COLO829 (cell line): Measurements from ENCODE around the gene PLXDC1.
"Not testable (repeated sequence)": the region's sequence is repeated elsewhere in the genome, so short reads cannot be mapped to it uniquely, and the experiment has no call there.

Experiments
- DNase-seq: peaks from one replicate; pipeline ENCODE4 v3.0.0; 2012; ENCODE audit warnings: low spot score

Gene PLXDC1

DNA sequence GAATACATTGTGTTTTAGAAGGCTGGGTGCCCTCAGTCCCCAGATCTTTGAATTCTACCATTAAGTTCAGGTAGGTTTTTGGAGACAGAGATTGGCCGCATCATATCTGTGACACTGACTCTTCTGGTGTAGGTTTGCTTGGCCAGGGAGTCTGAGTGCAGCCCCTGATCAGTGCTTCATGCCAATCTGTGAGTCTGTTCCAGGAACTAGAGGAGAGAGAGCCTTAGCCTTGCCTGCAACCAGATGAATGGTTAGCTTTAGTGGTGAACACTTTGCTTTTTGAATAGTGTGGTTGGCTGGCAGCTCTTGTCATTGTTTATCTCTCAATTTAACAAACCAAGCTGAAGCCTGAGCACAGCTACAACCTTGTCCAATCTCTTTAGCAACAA, 87.8 kb downstream of the PLXDC1 start:
- DNase-seq, result no peak

DNA sequence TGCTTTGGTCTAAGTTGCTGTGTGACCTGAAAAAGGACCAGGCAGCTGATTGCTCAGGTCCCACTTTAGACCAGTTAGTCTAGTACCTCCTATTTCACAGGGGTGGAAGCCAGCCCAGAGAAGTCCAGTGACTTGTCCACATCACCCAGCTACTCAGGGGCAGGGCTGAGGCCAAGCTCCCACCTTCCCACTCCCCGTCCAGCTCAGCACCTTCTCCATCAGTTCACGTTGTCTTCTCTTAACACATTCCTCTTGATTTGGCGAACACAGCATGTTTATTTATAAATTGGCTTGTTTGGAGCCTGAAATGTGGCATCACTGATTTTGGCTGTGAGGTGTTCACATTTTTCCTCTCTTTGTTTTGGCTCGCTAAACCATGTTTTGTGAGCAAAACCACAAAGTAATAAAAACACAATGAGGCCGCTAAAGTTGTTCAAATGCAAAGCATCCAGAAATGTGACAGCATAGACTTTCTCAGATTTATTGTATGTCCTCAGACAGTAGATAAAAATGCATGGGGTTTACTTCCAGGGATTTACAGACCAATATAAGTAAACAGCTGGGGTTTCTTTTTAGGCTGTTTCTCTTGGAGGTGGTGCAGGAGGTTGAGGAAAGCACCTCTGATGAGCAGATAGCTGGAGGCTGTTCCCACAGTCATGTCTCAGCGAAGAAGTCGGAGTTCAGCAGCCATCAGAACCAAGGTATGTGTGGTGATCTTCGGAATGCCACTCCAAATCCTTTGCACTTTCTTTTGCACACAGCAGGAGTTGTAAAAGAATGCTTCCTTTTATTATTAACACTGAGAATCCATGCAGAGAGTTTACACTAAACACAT, 88.4 kb downstream of the PLXDC1 start:
- DNase-seq, result no peak

DNA sequence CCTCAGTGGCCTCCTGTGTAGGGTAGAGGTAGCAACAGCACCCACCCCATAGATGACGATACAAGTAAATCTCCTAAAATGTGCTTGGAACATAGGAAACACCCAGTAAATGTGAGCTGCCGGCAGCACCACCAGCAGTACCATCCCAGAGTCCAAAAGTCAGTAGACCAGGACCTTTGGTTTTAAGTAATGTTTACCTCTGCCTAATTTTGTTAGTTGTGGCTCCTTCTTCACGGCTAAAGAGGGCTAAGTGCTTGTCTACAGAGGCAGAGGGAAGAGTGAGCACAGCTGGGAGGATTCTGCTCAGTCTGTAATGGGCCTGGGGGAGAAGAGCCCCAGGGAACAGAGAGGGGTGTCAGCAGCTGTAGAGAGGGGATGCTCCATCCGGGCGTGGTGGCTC, 92.9 kb downstream of the PLXDC1 start:
- DNase-seq, result no peak

DNA sequence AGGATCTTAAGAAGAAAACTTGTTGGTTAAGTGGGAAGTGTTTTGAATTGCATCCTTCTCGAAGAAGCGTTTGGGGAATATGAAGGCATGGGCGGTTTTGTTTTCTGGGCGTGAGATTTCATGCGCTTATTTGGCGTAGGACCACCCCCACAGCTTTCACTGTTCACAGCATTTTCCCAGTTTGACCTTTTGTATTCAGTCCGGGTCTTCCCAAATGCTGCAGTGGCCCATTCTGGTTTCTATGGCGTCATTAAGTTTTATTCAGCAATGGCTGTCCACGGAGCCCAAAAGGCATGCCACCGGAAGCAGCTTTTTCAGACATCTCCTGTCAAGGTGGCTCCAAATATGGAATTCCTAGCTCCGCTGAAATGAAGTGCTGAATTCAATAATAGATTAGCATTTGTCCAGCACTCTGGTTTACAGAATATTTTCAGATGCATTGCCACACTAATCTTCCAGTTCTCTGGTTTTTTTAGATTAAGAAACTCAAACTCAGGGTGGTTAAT, 93.7 kb downstream of the PLXDC1 start:
- no peak for DNase-seq

DNA sequence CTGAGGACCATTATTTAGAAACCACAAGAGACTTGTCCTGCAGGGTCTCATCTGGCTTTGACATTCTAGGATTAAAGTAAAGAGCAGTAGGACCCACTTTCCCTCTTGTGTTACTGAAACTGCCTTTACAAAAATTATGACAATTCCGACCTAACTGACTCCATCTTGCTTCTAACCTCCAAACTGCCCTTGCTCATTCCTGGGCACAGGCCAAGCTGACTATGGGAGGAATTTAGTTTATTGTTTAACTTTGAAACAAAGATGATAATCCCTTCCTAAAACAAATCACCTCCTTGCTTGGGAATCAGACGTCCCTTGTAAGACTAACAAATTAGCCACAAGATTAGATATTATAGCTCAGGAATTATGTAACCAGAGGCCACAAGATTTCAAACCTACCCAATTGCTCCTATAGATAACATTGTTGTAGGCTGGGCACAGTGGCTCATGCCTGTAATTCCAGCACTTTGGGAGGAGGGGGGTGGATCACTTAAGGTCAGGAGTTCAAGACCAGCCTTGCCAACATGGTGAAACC, 97.3 kb downstream of the PLXDC1 start:
- DNase-seq, result no peak

DNA sequence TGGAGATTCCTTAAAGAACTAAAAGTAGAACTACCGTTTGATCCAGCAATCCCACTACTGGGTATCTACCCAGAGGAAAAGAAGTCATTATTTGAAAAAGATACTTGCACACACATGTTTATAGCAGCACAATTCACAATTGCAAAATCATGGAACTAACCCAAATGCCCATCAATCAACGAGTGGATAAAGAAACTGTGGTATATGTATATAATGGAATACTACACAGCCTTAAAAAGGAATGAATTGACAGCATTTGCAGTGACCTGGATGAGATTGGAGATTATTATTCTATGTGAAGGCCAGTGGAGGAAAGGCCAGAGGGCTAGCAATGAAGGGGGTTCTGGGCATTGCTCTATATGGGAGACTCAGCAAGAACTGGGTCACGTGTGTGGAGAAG, 99.0 kb downstream of the PLXDC1 start:
- not testable (repeated sequence) for DNase-seq

DNA sequence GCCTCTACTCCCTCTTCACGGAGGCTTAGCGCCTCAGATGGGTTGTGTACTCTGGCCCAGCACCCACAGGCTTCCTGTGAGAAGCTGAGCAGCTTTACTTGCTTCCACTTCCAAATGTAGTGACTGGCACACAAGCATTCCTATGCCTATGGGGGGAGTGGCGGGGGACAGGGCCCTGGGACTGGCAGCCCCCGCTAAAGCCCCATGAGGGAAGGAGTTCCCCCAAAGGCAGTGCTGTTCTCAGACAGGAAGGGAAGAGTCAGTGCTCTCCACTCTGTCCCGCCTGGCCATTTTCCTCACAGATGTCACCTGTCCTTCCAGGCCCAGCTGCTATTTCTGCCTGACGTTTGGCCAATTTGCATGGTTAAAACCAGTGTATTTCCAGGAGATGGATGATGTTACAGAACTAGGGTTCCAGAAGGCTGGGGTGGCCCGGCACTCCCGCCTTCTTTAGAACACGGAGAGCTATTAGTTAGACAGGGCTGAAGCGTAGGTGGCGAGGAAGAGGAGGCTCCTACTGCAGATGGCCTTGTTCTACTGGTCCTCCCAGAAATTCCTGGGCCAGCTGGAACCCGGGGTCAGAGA, 100.3 kb downstream of the PLXDC1 start:
- DNase-seq, result no peak

DNA sequence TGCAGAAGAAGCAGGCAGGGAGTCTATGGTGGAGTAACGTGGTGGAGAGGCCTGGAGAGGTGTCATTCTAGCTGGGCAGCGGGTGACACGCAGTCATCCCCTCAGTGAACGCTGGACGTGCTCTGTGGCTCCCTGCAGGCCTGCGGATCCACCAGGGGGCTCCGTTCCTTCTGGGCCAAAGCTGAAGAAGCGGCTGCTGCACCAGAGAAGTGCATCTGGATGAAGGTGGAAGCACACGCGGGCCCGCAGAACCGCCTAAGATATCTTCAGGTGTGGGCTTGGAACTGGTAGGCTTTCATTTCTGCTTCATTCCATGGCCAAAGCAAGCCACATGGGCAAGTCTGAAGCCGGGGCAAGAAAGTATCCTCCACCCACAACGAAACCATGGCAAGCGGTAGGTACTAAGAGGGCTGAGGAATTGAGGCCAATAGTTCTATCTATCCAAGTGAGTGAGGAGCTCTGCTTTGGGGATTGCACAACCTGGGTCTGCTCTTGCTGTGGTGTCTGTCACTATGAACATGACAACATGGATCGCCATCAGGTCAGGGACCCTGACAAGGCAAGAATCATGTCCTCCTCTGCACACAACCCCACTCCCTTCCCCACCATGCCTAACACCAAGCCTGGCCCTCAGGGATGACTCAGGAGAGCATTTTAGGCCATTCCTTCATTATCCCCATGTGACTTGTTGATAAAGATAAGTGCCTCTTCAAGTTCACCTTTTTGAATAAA, 105.3 kb downstream of the PLXDC1 start:
- no peak for DNase-seq

DNA sequence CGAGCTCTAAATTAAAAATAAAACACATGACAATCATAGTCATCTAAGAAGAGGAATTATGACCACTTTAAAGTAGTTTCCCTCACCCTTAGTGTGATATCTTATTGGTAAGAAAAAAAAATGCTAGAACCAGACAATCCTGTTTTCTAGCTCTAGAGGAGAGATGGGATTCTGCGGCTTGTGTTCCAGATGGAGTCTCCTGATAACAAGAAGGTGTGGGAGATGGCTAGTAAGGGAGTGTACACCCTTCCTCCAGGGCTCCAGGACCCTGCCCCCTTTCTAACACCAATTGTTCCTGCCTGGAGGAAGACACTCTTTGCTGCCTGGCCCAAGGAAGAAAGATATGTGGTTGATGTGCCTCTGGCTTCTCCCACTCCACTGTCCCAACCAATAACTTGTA, 115.4 kb downstream of the PLXDC1 start:
- no peak for DNase-seq

DNA sequence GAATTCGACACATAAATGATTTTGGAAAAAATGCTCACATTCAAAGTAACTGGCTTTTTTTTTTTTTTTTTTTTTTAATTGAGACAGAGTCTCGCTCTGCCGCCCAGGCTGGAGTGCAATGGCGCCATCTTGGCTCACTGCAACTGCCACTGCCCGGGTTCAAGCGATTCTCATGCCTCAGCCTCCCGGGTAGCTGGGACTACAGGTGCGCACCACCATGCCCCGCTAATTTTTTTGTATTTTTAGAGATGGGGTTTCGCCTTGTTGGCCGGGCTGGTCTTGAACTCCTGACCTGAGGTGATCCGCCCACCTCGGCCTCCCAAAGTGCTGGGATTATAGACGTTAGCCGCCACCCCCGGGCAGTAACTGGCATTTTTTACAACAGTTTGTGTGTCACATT, 115.9 kb downstream of the PLXDC1 start:
- DNase-seq, result not testable (repeated sequence)

DNA sequence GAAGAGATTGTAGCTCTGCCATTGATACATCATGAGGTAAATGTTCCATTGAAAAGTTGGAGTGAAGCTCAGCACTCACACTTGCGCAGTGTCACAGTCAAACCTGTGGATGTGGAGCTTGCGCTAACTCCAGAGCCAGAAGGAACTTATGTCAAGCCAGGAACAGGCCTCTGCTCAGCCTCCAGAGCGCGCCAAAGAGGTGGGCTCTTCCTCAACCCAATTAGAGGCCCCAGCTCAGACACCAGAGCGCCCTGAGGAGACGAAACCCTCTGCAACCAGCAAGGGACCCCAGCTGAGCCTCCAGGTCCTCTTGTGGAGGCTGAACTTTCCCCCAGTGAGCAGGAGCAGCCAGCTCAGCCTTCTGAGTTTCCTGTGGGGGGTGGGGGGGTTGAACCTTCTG, 122.7 kb downstream of the PLXDC1 start:
- no peak for DNase-seq

DNA sequence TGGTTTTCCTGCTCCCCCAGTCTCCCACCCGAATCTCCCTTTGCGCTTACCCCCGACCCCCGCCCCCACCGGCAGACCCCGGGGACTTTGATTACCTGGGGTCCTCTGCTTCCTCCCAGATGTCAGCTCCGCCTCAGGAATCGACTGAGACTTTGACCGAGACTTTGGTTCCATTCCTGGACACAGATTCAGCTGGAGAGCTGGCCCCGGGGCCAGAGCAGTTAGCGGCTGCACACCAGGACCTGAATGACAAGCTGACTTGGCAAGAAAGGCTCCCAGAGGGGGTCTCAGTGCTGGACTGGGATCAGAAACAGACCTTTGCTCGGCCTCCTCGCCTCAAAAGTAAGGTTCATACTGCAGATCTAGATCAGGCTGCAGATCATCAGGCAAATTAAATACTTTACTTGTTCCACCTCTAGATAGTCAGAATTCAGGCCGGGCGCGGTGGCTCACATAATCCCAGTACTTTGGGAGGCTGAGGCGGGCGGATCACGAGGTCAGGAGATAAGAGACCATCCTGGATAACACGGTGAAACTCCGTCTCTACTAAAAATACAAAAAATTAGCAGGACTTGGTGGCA, 123.9 kb downstream of the PLXDC1 start:
- DNase-seq, result no peak

DNA sequence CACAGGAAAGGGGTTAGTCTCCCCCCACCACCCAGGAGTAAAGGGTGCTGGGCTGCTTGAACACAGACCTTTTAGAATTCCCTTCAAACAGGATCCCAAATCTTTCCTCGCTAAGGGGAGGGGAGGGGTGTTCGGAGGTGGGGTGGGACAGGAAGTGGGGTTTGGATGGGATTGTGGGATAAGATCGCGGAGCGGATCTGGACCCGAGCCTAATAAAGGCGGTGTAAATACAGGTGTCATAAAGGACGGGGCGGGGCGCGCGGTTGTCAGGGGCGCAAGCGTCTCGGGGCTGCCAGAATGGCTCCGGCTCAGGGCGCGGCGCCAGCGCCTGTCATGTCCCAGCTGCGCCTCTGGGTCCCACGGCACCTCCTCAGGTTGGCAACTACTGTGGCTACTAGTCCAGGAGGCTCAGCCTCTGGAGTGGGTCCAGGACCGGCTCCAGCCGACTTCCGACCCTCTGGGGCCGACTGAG, 124.4 kb downstream of the PLXDC1 start:
- no peak for DNase-seq

DNA sequence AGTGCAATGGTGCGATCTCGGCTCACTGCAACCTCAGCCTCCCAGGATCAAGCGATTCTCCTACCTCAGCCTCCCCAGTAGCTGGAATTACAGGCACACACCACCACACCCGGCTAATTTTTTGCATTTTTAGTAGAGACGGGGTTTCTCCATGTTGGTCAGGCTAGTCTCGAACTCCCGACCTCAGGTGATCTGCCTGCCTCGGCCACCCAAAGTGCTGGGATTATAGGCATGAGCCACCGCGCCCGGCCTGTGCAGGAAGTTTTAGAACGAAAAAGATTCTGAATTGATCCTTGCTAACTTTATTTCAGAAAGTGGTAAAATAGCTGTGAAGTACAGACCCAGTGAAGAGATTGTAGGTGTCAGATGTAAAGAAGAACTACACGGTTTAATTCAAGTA, 125.1 kb downstream of the PLXDC1 start:
- DNase-seq, result not testable (repeated sequence)

DNA sequence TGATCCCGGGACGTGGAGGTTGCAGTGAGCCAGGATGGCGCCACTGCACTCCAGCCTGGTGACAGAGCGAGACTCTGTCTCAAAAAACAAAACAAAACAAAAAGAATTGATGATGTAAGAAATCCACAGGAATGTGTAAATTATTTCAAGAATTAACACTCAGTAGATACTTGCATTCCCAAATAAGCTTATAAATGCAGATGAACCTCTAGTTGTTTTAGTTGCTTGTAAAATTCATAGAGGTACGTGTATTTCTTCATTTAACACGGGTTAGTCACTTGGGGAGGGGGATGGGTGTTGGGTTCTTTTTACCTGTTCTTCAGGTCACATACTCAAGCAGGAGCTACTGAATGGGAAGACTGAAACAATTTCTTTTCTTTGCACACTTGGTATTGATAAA, 128.5 kb downstream of the PLXDC1 start:
- DNase-seq, result no peak

DNA sequence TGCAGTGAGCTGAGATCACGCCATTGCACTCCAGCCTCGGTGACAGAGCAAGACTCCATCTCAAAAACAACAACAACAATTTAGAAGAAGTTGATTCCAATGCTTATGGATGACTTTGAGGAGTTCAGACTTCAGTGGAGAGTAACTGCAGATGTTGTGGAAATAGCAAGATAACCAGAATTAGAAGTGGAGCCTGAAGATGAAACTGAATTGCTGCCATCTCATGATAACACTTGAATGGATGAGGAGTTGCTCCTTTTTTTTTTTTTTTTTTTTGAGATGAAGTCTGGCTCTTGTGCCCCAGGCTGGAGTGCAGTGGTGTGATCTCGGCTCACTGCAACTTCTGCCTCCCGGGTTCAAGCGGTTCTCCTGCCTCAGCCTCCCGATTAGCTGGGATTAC, 131.4 kb downstream of the PLXDC1 start:
- not testable (repeated sequence) for DNase-seq

DNA sequence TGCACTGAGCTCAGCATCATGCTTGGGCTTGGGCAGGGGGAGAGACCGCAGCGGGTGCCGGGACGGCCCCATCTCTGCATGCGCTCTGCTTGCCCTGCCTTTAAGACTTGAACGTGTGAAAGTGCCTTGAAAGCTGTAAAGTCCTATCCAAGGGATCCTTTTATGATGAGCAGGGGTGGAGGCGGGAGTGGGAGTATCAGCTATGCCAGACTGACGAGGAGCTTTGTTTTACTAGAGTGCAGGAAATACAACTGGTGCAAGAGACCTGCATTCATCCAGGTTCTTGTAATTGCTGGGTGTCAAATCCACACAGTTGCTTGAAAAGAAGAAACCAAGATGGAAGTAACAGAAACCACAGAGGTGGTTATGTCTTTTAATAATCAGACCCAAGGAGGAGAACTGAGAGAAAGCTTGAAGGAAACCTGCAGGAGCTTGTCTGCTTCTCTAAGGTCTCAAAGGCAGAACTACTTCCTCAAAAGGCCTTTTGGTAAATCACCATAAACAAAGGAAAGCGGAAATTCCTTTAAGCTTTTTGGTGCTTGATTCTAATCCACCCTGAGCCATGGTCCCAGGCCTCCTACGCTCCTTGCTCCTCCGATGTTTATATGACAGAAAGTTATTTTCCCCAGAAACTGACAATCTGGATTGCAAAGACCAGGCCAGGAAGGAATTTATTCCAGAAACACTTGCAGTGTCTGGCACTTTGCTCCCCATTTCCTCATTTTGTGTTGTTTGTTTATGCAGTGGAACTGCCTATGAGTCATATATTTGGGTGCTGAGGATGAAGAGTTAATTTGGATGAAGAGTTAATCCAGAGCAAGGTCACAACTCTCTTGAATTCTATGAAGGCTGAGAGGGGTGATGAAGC, 132.9 kb downstream of the PLXDC1 start:
- DNase-seq, result no peak

DNA sequence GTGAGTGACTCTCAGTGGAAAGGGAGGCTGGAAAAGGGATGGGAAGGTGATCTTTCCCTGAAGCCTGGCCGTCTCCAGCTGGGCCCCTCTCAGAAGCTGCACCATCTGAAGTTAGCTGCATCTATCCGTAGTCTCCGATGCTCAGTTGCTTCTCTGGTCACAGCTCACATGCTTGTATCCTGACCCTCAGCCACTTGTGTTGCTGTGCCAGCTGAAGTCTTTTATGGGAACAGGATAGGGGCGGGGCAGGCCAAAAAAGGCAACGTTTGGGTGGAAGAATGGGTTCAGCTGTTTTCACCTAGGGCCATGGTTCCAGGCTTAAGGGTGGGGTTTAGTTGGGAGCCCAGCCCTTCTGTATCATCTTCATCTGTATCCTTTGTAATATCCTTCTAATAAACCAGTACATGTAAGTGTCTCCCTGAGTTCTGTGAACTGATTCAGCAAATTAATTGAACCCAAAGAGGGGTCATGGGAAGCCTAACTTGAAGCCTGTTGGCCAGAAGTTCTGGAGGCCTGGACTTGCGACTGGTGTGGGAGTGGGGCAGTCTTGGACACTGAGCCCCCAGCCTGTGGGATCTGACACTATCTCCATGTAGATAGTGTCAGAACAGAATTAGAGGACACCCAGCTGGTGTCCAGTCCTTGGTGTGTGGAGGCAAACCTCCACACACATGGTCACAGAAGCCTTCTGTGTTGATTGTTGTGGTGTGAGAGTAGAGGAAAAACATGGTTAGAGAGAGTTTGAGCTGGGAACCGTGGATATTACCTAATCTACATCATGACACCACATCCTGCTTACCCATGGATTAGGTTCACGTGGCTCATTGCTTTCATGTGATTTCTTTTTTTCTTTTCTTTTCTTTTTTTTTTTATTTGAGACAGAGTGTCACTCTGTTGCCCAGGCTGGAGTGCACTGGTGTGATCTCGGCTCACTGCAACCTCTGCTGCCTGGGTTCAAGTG, 135.0 kb downstream of the PLXDC1 start:
- no peak for DNase-seq

DNA sequence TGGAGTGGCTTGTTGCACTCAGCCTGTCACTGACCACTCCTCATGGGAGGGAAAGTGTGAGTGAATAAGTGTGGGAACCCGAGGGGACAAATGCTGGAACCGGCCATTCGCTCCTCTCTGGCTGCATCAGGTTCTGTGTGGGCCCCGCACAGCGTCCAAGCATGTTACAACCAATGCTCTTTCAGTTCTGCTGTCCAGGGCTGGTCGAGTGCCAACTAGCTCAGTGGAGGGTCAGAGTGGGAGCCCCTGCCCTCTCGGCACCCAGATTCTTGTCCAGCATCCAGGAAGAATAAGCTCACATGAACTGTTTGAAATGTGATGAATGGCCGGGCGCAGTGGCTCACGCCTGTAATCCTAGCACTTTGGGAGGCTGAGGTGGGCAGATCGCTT, 135.9 kb downstream of the PLXDC1 start:
- DNase-seq, result no peak
